Frontal cortex (tissue), 4 donors: ENCODE measurements around the gene PACSIN1. TPM values are rescaled to one million over a fixed set of nuclear protein-coding genes. Genes with fewer than 3 reads are reported as not detected.

Source experiments
- DNase-seq, 2 donors: peaks; one replicate each; pipeline ENCODE4 v3.0.0; 2012; ENCODE audit warnings: low spot score in 2 of 2
- FAIRE-seq: peaks from 2 replicates; lab custom pipeline; 2012; peaks lifted over from hg19 to GRCh38; lab: Jason Lieb, UNC
- total RNA-seq: library from RNA; depleted of rRNA; stranded (reverse); fragments of >200 nt; gene quantifications from one replicate; pipeline ENCODE4 v1.2.3, GENCODE V29; 2014
- donor health status: control.
- donor health status: control.
- donor health status: control.

PACSIN1 gene
- total RNA-seq, 1 donor from 2014 or later: 2.9 TPM

DNA sequence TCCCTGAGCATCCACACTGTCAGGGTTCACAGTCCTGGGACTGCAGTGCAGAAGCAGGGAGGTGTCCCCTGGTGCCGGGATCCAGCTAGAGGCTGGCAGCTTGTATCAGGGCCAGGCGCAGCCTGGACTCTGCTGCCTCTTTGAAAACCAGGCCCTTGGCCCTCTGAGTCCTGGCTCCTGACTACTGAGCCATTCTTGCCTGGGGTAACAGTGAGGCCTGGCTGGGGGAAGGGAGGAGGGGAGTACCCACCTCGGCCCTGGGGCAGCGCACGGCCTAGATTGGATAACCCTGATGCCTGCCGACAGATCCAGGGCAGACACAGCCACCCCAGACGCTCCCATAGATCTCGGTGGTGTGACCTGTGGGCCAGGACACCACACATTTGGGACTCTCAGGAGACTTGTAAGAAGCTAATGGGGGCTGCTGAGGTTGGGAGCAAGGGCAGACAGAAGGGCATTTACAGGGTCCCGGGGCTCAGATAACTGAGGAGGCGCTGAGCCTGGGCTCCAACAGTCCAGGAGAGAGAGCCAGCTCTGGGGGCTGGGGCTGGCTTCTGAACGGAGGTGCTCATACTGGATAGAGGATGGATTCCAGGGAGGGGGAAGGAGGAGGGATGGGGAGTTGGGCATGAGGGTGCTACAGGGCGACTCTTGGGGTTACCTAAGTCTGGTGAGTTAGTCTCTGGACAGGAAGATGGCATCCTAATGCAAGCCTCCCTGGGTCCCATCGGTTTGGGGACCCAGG, 59.7 kb downstream of the PACSIN1 start:
- no peak for DNase-seq

DNA sequence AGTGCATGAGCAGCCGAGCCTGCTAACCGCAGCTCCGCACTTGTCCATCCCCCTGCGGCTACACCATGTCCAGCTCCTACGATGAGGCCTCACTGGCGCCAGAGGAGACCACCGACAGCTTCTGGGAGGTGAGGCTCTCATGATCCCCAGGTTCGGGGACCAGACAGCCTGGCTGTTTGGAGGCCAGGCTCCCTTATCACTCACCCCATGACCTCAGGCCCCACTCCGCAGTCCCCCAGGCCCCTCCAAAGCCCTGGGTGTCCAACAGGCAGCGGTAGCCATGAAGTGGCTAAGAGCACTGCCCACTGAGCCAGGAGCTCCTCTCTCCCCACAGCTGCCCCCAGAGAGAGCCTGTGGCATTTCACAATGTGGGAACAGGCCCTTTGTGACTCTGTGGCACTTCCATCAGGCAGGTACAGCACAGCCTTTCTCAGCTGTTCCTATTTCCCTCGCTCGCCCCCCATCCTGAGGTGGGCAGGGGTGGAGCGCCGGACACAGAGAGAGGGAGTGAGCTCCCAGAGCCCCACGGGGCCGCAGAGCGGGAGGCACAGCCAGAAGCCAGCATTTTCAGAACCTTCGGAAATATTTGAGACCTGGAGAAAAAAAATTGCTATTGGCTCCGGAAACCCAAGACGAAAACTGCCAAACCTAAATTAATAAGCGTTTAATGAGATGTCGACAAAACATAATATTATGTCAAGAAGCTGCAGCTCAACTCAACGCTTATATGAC, 60.5 kb downstream of the PACSIN1 start:
- DNase-seq (no peak), FAIRE-seq (no peak)

More for the DNA sequence above, 59.7 kb downstream of the PACSIN1 start:
- no peak for FAIRE-seq

DNA sequence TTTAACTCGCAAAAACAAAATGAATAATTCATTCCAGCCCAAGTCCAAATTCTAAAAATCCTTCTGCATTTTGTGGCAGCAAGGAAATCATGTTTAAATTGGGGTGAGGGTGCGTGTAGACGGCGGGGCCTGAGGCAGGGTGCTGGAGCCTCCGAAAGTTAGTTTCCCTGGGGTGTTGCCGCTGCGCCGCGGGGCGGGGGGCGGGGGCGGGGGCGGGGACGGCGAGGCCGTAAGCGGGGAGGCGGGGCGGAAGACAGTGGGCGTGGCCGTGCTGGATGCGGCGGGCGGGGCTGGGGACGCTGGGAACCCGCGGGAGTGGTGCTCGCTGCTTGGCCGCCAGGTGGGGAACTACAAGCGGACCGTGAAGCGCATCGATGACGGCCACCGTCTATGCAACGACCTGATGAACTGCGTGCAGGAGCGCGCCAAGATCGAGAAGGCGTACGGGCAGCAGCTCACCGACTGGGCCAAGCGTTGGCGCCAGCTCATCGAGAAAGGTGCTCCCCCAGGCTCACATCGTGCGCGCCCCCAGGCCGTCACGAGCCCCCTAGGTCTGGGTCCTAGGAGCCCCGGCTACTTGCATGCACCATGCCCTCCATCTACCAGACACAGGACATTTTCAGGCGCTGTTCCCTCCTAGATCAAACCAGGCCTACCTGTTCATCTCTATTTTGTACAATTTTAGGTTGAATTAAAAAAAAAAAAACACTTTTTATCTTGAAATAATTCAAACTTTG, 61.3 kb downstream of the PACSIN1 start:
- FAIRE-seq (no peak), DNase-seq (peak; percentile 90 to 98)

DNA sequence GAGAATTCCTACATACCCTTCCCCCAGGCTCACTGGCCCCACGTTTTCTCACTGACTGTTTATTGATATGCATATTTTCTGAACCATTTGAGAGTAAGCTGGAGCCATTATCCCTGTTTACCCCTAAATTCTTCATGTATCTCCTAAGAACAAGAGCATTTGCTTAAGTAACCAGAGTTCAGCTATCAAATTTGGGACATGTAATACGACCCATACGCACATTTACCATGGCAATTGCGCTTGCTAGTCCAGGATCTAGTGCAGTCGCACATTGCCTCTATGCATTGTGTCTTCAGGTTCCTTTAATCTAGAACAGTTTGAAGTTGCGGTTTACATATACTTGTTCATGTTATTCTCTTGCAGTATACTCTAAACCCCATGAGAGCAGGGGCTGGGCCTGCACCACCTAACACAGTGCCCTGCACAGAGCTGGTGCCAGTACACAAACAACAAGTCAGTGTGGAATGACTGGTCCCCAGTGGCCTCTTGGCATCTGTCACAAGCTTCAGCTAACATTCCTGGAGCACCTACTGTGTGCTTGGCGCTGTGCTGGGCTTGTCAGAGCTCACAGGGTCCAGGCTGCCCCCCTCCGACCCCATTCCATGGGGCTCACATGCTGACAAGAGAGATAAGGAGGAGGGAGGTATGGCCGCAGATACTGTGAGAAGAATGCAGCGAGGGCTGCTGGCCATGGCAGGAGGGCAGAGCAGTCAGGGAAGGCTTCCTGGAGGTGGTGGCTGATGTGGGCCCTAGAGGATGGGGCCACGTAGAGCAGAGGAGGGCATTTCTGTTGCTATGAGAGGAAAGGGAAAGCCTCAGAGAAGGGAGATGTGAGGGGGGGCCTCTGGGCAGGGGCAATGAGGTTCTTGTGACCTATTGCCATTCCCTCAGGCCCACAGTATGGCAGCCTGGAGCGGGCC, 62.1 kb downstream of the PACSIN1 start:
- FAIRE-seq: no peak

DNA sequence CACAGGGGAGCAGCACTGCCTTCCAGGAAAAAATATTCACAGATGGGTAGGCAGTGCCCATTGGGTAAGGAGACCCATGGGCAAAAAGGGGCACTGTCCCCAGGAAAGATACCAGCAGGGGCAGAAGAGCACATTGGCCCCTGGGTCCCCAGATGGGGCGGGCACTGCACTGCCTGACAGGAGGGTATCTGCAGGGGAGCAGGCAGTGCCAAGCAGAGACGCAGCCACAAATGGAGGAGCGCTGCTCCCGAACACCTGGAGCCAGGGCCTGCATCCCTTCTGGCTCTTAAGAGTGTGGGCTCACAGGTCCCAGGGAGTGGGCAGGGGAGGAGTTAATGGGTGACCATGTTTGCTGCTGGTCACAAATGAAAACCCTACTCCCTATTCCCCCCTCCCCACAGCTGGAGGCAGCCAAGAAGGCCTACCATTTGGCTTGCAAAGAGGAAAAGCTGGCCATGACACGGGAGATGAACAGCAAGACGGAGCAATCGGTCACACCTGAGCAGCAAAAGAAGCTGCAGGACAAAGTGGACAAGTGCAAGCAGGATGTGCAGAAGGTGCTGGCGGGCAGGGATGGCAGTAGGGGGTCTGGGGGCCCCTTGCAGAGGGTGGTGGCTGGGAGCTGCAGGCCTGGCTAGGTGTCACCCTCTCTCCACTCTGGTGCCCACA, 63.3 kb downstream of the PACSIN1 start:
- DNase-seq (no peak), FAIRE-seq (no peak)

More for the DNA sequence above, 62.1 kb downstream of the PACSIN1 start:
- no peak for DNase-seq

DNA sequence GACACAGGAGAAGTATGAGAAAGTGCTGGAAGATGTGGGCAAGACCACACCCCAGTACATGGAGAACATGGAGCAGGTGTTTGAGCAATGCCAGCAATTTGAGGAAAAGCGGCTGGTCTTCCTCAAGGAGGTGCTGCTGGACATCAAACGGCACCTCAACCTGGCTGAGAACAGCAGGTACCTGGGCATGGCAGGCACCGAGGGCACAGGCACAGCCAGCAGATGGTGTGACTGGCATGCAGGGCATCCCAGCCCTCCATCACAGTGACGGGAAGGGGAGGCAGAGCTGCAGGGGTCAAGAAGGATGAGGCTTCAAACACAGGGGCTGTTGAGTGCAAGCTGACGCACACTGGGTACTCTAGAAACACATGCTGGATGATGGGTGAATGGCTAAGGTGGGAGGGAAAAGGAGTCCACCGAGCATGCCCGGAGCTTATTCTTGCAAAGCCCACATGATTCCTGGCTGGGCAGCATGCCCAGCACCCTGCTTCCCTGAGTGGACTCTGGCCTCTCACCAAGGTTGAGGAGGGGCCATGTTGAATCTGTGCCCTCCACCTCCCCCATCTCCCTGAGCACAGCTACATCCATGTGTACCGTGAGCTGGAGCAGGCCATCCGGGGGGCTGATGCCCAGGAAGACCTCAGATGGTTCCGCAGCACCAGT, 63.9 kb downstream of the PACSIN1 start:
- FAIRE-seq (no peak), DNase-seq (no peak)

DNA sequence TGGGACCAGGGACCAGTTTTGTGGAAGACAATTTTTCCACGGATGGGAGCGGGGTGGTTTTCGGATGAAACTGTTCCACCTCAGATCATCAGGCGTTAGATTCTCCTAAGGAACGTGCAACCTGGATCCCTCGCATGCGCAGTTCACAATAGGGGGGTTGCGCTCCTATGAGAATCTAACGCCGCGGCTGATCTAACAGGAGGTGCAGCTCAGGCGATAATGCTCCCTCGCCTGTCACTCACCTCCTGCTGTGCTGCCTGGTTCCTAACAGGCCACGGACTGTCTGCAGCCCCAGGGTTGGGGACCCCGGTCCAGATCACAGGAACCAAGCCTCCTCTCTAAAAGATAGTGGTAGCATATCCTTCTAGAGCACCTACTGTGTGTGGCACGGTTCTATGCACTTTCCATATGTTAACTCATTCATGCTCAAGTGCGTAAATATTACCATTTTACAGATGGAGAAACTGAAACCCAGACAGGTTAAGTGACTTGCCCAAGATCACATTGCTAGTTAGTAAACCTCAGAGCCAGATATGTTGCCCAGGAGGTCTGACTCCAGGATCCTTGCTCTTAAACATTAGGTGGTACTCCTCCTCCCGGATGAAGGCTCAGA, 65.0 kb downstream of the PACSIN1 start:
- DNase-seq: no peak
- no peak for FAIRE-seq

DNA sequence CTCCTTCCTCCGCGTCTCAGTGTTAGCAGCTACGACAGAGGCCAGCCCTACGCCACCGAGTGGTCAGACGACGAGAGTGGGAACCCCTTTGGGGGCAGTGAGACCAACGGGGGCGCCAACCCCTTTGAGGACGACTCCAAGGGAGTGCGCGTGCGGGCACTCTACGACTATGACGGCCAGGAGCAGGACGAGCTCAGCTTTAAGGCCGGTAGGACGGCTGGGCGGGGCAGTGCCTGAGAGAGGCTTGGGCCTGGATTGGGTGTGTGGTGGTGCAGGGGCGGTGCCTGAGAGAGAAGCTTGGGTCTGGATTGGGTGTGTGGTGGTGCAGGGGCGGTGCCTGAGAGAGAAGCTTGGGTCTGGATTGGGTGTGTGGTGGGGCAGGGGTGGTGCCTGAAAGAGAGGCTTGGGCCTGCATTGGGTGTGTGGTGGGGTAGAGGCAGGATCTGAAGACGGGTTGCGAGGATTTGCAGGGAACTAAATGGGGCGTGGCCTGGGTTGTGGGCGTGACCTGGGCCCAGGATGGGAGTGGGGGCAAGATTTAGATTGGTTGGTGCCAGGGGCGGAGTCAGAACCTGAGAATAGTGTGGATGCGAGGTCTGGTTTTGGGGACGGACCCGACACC, 65.8 kb downstream of the PACSIN1 start:
- FAIRE-seq: no peak

DNA sequence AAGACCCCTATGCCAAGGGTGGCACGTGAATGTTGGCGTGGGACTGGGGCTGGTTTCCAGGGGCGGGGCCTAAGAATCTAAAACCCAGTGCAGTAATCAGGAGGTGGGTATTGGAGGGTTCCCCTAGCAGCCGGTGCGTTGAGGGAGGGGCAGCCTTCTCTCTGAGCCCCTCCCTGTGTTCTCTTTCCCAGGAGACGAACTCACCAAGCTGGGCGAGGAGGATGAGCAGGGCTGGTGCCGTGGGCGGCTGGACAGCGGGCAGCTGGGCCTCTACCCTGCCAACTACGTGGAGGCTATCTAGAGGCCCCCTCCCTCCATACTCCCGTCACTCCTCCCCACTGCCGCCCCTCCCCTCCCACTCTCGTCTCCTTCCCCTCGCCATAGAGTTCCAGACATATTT, 66.4 kb downstream of the PACSIN1 start:
- FAIRE-seq (no peak), DNase-seq (no peak)

More for the DNA sequence above, 65.8 kb downstream of the PACSIN1 start:
- DNase-seq: no peak

DNA sequence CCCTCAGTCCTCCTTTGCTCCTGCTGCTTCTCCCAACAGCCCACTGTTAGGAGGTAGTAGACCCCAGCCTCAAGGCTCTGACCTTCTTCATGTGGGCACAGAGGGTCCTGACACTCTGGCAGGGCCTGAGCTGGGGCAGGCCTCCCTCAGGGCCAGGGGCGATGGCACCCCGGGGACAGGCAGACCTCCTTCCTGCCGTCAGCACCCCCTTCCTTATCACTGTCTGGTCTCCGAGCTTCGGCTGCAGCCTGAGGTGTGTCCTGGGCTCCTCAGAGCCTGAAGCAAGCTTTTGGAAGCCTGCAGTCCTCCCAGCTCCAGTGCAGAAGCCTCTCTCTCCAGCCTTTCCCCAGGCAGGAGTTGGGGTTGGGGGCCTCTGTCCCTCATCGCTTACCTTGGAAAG, 68.3 kb downstream of the PACSIN1 start:
- FAIRE-seq (no peak), DNase-seq (no peak)

DNA sequence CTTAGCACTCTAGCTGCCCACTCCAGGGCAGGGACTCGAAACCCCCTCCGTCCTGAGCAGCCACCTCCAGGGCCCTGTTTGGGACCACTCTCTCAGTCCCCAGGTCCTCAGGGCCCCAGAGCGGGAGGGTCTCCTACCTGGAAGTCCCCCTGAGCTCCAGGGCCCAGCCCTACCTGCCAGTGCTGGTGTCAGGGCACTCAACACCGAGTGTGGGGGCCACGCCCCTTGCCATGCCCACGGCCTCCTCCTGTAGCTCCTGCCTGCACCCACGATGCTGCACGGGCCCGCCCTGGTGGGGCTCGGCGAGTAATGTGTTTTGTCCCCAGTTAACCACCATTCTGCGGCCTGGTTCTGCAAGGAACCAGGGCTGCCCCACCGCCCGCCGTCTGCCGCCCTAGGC, 68.8 kb downstream of the PACSIN1 start:
- FAIRE-seq (no peak), DNase-seq (no peak)

DNA sequence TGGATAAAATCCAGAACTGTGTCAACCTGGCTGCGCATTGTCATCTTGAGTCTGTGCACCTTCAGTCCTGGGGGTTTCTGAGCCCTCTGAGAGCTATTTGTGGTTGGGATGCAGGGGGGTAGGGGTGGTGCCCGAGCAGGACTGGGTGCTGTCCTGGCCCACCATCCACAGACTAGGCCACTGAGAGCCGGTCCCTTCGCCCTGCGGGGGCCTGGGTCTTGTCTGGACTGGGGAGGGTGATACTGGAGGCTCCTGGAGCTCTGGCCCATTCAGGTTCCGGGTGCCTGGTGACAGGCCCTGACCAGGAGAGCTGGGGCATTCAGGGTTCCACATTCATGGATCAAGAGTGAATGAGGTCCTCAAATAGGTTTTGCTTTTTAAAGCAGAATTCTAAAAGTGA, 69.3 kb downstream of the PACSIN1 start:
- DNase-seq (no peak), FAIRE-seq (no peak)

DNA sequence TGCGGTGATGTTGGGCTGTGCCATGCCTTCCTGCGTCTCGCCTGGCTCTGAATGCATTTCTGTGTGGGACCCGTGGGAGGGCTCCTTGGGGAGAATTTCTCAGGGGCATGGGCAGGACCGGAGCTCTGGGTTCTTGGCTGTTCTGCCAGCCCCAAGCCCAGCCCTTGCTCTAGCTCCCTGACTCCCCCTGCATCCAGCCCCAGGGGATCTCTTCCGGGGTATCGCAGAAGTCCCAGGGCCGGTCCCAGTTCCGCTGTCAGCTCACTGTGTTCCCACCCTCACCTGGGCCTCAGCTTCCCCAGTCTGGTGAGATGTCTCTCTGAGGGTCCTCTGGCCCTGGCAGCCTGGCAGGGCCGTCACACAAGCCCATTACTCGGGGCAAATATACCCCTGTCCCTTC, 69.8 kb downstream of the PACSIN1 start:
- FAIRE-seq (no peak), DNase-seq (no peak)

DNA sequence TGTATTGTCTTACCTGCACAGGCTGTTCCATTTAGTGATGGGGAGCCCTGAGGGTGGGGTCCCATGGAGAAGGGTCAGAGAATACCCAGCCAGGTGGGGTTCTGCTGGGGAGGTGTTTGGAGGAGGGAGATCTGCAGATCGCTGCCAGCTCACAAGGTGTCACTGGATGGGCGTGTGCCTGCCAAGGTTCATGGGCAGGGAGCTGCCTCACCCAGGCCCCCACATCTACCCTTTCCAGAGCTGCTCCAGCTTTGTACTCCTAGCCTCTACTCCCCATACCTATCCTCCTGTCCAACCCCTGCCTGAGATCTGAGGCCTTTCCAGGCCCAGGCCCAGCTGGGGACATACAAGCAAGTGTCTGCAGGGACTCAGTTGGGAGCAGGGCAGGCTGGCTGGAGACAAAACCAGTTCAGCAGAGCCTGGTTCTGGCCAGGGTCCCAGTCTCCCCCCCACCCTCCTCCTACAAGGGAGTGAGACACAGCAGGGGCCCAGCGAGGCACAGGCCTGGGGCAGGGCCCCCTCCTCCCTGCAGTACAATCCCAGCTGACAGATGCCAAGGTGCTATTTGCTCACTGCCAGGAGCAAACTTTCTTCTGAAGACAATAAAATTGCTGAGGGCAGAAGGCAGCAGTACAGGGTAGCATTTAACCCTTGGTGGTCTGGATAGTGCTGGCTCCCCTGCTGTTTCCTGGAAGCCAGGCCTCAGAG, 70.5 kb downstream of the PACSIN1 start:
- FAIRE-seq (no peak), DNase-seq (no peak)

DNA sequence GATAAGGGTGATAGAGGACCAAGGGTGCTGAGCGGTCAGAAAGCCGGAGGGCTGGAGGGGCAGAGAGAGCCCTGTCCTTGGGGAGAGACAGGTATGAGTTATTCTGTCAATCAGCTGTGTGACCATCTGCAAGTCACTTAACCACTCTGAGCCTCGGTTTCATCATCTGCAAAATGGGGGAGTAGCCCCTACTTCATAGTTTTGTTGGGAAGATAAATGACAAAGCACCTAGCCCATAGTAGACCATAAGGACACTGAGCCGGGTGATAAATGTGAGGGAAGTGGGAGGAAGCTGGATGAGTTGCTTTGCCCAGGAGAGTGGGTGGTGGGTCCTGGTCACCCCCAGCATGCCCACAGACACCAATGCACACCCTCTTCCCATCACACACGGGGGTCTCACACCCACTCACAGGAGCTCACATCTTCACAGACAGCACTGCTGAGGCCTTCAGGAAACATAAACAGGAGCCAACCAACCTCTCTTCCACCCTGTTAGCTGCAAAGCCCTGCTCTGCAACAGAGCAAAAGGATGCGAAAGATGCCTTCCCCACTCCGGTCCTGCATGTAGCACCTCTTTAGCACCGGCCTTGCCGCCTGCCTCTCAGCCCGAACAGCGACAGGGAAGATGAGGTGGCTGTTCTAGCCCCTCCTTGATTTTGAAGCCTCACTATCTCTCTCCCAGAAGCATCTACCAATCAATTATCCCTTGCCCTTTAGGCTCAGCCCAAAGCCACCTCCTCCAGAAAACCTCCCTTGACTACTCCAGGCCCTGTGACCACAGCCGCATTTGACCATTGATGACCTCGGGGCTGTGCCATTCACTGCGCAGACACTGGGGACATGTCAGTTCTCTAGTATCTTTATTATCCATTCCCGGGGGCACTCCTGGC, 71.3 kb downstream of the PACSIN1 start:
- FAIRE-seq: no peak
- no peak for DNase-seq

DNA sequence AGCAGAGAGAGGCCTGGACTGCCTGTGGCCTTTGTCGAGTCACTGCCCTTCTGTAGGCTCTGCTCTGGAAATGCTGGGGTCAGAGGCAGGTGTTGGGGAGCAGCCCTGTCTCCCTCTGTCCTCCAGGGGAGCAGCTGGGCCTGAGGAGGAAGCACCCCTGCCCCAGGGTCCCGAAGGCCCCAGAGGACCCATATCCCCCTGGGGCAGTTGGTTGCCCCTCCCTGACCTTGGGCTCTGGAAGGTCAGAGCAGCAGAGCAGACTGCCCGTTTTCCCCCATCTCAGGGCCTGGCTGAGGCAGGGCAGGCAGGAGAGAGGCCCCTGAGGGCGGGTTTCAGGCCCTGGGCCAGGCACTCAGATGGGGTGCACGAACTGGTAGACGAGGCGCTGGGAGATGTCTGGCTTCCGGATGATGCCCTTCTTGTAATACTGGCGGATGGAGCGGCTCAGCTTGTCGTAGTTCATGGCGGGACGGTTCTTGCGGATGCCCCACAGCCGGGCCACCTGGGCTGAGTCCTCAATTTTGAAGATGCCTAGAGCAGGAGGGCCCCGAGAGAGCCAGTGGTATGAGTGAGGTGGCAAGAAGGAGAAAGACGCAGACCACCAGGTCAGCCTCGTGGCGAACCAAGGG, 72.2 kb downstream of the PACSIN1 start:
- FAIRE-seq: no peak
- no peak for DNase-seq
